MCF 10A (cell line): ENCODE measurements around the gene USP6NL. TPM values are rescaled to one million over a fixed set of nuclear protein-coding genes. Genes with fewer than 3 reads are reported as not detected.

Experiments
- BruUV-seq: library from RNA; stranded (reverse); fragments of 400-500 nt; replicated peaks from 2 replicates; lab custom pipeline; 2021; lab: Mats Ljungman, UMichigan
- CTCF ChIA-PET: fragments of 300-600 bp; sonication (Branson Sonifier 250); formaldehyde crosslinking; extraction: SDS; loops from one replicate; lab custom pipeline; 2021; ENCODE audit warnings: antibody characterized with exemption, inconsistent platforms; lab: Yijun Ruan, JAX
- POLR2A ChIA-PET: fragments of 300-600, 350-650 bp; sonication (Branson Sonifier 250); formaldehyde crosslinking; extraction: SDS; loops from one replicate; lab custom pipeline; 2020; ENCODE audit warnings: antibody characterized with exemption, inconsistent platforms; lab: Yijun Ruan, JAX
- DNase-seq: peaks from one replicate; pipeline ENCODE4 v3.0.0-alpha.2; 2018; ENCODE audit not compliant: unreplicated experiment
- H3K27ac Mint-ChIP-seq: one replicate; pipeline ENCODE4 v1.8.0; 2022; ENCODE audit warnings: mild to moderate bottlenecking, low read depth, mixed read lengths; ENCODE audit not compliant: unreplicated experiment
- H3K27me3 Mint-ChIP-seq: one replicate; pipeline ENCODE4 v1.8.0; 2022; ENCODE audit warnings: mixed read lengths; ENCODE audit not compliant: insufficient read depth, unreplicated experiment
- H3K36me3 Mint-ChIP-seq: one replicate; pipeline ENCODE4 v1.8.0; 2022; ENCODE audit warnings: mild to moderate bottlenecking, moderate library complexity, mixed read lengths; ENCODE audit not compliant: insufficient read depth, unreplicated experiment
- H3K4me1 Mint-ChIP-seq: one replicate; pipeline ENCODE4 v1.8.0; 2022; ENCODE audit warnings: mixed read lengths; ENCODE audit not compliant: insufficient read depth, unreplicated experiment
- H3K4me3 Mint-ChIP-seq: one replicate; pipeline ENCODE4 v1.8.0; 2022; ENCODE audit warnings: mild to moderate bottlenecking, moderate library complexity, mixed read lengths; ENCODE audit not compliant: unreplicated experiment
- H3K9me3 Mint-ChIP-seq: one replicate; pipeline ENCODE4 v1.8.0; 2022; ENCODE audit warnings: mixed read lengths; ENCODE audit not compliant: unreplicated experiment
- intact Hi-C: fragments of 100-400 bp; cut with micrococcal nuclease; formaldehyde crosslinking; loops from 2 replicates; pipeline ENCODE4 v1.14.1; 2022
- total RNA-seq: library from RNA; stranded (reverse); gene quantifications from 2 replicates; pipeline ENCODE4 v1.2.3, GENCODE V29; 2022
- TF ChIP-seq, protein P1 (sequence below): fragments of 200-600 bp; IDR thresholded peaks from one replicate; pipeline ENCODE4 v1.8.0; 2022; ENCODE audit warnings: antibody characterized with exemption, mild to moderate bottlenecking; ENCODE audit not compliant: unreplicated experiment

USP6NL gene
- total RNA-seq, 1 experiment from 2014 or later = 19.2 TPM

DNA sequence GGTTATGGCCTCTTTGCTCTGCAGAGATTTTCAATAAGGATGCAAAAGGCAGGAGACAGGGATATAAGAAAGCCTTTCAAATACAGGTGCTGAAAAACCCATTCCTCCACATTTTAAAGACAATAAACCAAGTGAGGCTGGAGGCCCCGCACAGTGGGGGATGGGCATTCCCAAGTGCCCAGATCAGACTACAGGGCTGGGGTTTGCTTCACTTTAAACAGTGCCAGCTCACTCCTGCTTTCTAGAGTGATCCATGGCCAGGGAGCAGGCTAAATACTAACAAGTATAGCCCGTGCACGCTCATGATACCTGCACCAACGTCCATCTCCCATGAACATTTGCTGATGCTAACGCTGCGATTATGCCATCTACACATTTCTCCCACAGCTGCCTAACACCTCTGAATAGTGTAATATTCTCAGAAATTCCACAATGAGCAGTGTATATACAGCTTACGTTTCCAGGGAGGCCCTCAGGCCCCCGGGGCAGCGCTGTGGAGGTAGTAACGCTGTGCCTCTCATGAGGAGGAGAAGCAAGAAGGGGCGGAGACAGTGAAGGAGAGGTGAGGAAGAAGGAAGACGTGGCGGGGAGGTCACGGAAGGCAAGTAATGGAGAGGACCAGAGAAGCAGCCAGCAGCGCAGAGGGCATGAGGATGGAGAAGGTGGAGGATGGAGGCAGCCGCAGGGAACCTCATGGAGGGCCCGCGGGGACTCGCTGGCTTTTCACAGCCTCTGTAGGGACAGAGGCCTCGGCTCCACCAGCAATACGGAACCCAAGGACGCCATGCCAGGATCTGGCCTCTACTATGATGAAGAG is 141.7 kb downstream of the USP6NL start:
- Mint-ChIP-seq H3K4me3 (no peak overlapping the region), H3K27ac (no peak overlapping the region), H3K4me1 (peaks cover 5% of the 10 kb centered on the region), H3K9me3 (no peaks in the 10 kb centered on the region), H3K36me3 (no peaks in the 10 kb centered on the region), H3K27me3 (no peaks in the 10 kb centered on the region)
- intact Hi-C loops = loop anchor here (5.0 kb wide), 1 partner anchor 777 kb away; no protein-coding TSS in a partner anchor
- CTCF ChIA-PET = no interaction called here
- DNase-seq = no peak
- BruUV-seq = no TSS peak
- POLR2A ChIA-PET = interaction anchor here (0.7 kb wide), 1 partner anchor 1712 kb away, joined by 3 read pairs; no protein-coding TSS in a partner anchor
- TF ChIP-seq, protein P1, sequence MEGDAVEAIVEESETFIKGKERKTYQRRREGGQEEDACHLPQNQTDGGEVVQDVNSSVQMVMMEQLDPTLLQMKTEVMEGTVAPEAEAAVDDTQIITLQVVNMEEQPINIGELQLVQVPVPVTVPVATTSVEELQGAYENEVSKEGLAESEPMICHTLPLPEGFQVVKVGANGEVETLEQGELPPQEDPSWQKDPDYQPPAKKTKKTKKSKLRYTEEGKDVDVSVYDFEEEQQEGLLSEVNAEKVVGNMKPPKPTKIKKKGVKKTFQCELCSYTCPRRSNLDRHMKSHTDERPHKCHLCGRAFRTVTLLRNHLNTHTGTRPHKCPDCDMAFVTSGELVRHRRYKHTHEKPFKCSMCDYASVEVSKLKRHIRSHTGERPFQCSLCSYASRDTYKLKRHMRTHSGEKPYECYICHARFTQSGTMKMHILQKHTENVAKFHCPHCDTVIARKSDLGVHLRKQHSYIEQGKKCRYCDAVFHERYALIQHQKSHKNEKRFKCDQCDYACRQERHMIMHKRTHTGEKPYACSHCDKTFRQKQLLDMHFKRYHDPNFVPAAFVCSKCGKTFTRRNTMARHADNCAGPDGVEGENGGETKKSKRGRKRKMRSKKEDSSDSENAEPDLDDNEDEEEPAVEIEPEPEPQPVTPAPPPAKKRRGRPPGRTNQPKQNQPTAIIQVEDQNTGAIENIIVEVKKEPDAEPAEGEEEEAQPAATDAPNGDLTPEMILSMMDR = no peak

DNA sequence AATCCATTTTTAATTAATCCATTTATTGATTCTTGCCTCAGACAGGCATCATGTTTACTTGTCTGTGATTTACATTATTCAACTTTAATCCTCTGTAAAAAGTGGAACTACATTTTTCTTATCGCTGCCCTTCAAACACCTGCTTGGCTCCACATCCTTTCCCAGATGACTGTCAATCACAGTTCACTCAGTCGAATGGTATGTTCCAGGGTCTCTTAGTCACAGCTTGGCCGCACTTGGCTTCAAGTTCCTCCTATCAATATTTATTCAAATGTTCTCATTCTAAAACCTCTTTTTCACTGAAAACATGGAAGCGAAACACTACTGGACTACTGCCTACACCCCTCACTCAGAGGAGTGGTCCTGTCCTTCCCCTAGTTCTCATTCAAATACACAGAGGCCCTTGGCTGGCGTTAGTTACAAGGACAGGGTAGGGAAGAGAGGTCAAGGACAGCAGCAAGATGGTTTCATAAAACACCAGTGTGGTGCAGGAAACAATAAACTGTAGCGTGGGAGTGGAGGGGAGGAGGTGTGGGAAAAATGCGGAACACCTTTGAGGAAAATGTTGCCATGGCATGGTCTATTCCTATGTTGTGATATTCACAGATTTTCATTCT is 143.2 kb downstream of the USP6NL start:
- Mint-ChIP-seq H3K27ac (no peak overlapping the region), H3K4me3 (no peak overlapping the region), H3K9me3 (no peaks in the 10 kb centered on the region), H3K4me1 (peaks cover 5% of the 10 kb centered on the region), H3K27me3 (no peaks in the 10 kb centered on the region), H3K36me3 (peaks cover 6% of the 10 kb centered on the region)
- CTCF ChIA-PET = no interaction called here
- no TSS peak for BruUV-seq
- DNase-seq = peak; percentile 26
- TF ChIP-seq, protein P1 = no peak
- intact Hi-C loops = no loop called here
- POLR2A ChIA-PET = no interaction called here

GRCh38 chr10:11465406-11465805 is 146.0 kb downstream of the USP6NL start:
- ChIA-PET POLR2A (no interaction called here), CTCF (interaction anchor here (0.6 kb wide), 1 partner anchor 1819 kb away, joined by 4 read pairs; no protein-coding TSS in a partner anchor)
- intact Hi-C loops = no loop called here
- no peaks in the 10 kb centered on the region for H3K4me1 Mint-ChIP-seq
- H3K27ac Mint-ChIP-seq = no peak overlapping the region
- H3K36me3 Mint-ChIP-seq = peaks cover 17% of the 10 kb centered on the region
- no TSS peak for BruUV-seq
- H3K4me3 Mint-ChIP-seq = no peak overlapping the region
- no peak for DNase-seq
- no peaks in the 10 kb centered on the region for H3K27me3 Mint-ChIP-seq
- TF ChIP-seq, protein P1 = no peak
- no peaks in the 10 kb centered on the region for H3K9me3 Mint-ChIP-seq

- Mint-ChIP-seq H3K9me3 (no peaks in the 10 kb centered on the region), H3K27ac (no peak overlapping the region), H3K36me3 (peaks cover 17% of the 10 kb centered on the region), H3K27me3 (no peaks in the 10 kb centered on the region), H3K4me3 (no peak overlapping the region), H3K4me1 (no peaks in the 10 kb centered on the region)
- POLR2A ChIA-PET = no interaction called here
- intact Hi-C loops = no loop called here
- no peak for DNase-seq
- TF ChIP-seq, protein P1 = no peak
- BruUV-seq = no TSS peak
- CTCF ChIA-PET = interaction anchor here (0.6 kb wide), 1 partner anchor 37 kb away, joined by 4 read pairs; no protein-coding TSS in a partner anchor
Observed at GRCh38 chr10:11463111-11463510, 148.3 kb downstream of the USP6NL start.
